Dedifferentiated amniotic fluid mesenchymal stem cell (primary cell): ENCODE results near the gene MIDN.

Source experiments
- DNase-seq: peaks from one replicate; pipeline ENCODE4 v3.0.0-alpha.2; 2016; ENCODE audit errors: extremely low spot score

MIDN gene

DNA sequence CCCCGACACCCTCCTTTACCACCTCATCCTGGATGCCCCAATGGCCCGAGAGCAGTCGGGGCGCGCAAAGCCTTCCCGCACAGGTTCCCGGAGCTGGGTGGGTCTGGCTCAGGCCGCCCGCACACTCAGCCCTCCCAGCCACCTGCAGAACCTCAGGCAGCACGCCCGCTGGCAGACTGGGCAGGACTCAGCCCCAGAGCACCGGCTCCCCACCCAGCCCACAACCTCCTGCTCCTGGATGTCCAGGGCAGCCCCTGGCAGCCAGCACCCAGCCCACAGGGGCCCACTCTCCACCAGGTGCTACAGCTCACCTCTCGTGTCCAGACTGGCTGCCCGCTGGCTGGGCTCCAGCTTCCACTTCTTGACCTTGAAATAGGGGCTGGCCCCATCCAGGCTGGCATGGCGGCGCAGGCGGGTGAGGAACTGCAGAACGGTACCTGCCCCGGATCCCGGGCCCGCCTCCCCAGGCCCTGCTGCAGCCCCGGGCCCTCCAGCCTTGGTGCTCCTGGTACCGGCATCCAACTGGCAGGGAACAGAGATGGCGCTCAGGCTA lies 15.2 kb upstream of the MIDN start:
- DNase-seq: no peak

DNA sequence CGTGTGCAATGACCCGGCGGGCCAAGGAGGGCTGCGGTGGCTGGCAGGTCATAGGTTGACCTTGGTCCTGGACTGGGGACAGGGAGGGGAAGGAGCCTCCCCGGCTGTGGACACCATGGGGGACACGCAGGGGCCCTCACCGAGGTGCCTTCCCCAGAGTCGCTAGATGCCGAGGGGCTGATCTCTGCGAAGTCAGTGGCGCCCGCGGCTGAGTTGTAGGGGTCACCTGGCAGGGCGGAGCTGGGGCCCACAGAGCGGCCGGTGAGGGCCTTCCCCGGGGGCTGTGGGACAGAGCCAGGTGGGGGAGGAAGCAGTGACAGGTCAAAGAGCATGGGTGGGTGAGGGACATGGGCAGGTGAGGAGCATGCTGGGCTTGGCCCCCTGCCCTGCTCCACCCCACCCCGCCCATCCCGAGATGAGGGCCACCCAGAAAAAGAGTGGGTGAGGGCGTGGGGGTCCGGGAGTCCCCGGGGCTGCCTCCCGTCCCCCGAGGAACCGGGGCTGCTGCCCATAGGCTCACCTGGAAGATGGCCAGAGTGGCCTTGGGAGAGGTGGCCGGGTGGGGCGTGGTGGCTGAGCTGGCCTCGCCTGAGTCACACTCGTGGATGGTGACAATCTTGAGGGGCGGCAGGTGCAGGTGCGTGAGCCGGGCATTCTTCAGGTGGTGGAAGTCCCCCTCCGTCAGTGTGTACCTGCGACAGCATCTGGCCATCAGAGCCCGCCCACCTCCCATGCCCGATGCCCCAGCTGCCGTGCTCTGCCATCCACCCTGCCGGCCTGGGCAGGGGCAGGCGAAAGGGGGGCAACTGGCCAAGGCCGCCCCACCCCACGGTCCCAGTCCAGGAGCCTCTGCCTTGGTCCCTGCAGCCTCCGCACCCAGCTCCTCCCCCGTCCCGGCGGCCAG lies 14.1 kb upstream of the MIDN start:
- no peak for DNase-seq

DNA sequence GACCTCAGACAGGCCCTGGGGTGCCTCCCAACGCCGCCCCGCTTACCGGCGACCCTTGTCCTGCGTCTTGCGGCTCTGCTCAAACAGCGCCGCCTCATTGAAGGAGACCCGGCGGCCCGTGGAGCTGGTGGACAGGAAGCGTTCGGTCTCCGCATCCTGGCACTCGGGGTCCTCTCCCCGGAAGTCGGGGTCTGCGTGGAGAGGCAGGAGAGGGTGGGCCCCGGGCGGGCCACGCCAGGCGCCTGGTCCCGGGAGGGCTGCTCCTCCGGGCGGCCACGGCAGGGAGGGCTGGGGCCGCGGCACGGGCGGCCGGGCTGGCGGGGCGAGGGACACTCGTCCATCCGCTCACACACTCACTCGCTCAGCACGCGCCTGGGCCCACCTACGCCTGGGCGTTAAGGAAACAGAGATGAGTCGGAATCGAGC lies 13.4 kb upstream of the MIDN start:
- no peak for DNase-seq

DNA sequence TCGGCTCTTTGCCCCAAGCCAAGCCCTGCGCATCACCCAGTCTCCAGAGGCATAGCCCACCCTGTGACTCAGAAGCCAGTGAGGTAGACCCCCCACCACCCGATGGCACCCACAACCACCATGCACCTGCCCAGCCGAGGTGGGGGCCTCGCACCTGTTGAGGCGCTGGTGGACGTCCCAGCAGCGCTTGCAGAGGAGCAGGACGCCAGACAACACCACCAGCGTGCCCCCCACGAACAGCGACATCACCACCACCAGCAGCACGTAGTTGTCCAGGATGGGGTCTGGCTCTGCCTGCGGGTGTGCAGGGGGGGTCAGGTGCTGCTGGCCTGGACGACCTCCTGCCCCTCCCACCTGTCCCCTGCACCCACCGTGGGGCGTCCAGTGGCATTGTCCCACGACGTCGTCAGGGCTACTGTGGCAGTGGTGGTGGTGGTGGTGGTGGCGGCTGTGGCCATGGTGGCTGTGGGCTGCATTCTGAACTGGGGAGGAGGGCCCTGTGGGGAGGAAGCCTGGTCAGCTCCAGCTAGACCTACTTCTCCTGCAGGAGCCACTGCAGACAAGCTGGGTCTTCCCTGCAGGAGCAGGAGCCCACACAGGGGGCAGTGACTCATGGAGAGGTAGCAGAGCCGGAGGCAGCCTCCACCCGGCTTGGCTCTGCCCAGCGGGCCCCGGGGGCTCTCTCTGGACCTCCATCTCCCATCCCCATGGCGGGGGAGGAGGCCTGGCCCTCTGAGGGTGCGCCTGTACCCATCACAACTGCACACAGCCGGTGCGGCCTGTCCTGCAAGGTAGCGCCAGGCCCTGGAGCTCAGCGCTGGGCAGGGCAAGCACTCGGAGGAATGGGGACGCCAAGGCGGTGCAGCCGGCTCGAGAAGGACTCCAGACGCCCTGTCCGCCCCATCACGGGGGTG lies 12.5 kb upstream of the MIDN start:
- DNase-seq: no peak

DNA sequence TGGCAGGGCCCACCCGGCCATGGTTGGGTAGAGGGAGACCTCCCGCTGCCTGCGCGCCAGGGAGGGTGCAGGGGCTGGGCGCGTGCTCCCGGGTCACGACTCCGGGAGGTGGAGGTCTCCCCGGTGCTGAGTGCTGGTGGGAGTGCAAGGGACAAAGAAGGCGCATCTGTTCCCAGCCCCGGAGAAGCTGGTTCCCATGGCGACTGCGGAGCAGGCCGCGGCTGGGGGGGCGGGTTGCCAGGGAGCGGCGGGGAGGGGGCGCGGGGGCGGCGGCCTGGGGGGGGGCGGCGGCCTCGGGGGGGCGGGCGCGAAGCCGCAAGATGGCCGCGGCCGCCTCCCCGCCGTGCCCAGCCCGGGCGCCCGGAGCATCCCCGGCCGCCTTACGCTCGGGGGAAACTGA lies 11.8 kb upstream of the MIDN start:
- no peak for DNase-seq

DNA sequence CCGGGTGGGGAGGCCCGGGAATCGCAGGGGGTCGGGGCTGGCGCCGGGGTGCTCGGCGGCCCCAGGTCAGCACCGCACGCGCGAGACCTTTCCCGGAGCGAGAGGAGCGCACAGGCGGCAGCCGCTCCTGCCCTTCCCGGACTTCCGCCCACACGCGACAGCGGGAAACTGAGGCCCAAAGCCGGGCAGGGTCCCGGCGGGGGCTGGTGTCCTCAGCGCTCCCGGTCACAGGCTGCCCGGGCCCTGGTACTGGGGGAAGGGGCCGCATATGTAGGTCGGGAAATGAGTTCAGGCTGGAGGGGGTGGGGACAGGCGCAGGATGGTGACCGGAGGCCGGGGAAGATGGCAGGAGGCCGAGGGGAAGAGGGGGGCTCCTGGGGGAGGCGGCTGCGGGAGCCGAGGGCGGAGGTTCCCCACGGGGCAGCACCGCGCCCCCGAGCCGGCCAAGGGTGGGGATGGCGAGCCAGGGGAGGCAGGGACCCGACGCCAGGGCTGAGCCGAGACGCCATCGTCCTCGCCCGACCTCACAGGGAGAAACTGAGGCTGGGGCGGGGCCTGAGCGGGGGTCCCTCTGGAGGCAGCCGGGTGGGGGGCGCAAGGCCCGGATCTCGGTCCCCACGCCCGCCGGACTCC lies 11.2 kb upstream of the MIDN start:
- DNase-seq: no peak

DNA sequence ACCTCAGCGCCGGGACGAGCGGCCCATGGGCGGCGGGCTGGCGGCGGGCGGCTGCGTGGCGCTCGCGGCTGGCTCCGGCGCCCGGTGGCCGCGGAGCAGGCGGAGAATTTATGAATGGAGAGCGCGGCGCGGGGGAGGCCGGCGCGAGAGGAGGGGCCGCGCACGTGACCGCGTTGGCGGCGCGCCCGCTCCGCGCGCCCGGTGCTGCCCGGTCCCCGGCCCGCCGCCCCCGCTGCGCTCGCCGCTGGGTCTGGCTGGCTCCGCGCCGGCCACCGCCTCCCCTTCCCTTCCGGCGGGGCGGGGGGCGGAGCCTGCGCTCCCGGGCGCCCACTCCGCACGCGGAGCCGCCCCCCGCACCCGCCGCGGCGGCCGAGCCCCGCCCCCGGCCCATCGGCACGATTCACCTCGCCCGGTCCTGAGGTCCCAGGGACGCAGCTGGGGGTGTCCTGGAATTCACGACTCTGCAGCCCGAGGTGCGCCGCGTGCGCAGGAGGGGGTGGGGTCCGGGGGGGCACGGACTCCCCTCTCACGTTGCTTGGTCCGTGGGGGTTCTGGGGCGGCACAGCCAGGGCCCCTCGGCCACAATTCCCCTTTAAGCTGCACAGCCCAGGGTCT lies 10.5 kb upstream of the MIDN start, which contains the start of gene CBARP:
Gene CBARP, minus strand, starts transcription at position 252 of the 615 bp plus-strand sequence. CDS start 1,905 bp downstream, outside the sequence.
- no peak for DNase-seq

DNA sequence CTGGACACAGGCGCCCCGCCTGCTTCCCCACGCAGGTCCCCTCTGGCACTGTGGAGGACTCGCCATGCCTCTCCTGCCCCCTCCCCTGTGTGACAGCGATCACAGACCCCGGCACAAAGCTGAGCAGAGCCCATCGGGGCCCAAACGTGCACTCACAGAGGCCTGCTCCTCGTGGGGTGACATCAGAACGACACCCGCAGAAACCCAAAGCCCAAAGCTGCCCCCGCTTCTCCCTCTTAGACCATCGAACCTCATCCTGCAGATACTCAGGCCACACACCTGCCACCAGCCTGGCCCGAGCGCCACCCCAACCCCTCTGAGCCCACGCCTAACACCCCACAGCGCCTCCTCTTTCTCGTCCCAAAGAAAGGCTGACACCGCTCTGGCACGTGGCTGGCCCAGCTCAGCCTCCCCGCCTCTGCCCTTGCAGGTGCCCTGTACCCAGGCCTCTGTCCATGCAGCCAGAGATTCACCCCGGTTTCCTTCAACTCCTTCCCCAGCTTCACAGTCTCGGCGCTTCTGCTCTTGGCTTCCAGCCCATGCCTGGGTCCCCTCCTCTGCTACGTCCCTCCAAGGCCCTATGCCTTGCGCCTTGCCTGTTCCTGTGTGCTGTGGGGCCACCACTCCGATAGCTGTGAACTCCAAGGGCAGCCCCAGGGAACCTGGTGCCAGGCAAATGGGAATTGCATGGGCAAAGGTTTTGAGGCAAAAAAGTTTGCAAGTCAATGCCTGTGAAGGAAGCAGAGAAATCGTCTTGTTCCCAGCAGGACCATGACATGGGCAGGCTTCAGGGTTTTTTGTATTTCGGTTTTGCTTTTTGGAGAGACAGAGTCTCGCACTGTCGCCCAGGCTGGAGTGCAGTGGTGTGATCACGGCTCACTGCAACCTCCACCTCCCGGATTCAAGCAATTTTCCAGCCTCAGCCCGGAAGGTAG lies 9.7 kb upstream of the MIDN start:
- no peak for DNase-seq

DNA sequence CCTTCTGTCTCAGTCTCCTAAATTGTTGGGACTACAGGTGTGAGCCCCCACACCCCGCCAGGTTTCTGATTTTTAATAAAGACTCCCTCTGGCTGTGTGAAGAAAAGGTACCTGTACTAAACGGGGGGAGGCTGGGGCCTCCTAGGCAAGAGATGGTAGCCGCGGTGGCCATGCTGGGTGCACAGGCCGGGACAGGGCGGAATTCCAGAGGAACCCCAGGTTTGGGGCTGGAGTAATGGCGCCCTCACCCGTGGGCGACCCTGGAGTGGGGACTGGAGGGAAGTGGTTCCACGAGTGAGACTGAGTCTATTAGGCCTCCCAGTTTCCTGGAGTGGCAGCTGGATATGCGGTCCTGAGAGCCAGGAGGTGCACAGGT lies 9.0 kb upstream of the MIDN start:
- no peak for DNase-seq

DNA sequence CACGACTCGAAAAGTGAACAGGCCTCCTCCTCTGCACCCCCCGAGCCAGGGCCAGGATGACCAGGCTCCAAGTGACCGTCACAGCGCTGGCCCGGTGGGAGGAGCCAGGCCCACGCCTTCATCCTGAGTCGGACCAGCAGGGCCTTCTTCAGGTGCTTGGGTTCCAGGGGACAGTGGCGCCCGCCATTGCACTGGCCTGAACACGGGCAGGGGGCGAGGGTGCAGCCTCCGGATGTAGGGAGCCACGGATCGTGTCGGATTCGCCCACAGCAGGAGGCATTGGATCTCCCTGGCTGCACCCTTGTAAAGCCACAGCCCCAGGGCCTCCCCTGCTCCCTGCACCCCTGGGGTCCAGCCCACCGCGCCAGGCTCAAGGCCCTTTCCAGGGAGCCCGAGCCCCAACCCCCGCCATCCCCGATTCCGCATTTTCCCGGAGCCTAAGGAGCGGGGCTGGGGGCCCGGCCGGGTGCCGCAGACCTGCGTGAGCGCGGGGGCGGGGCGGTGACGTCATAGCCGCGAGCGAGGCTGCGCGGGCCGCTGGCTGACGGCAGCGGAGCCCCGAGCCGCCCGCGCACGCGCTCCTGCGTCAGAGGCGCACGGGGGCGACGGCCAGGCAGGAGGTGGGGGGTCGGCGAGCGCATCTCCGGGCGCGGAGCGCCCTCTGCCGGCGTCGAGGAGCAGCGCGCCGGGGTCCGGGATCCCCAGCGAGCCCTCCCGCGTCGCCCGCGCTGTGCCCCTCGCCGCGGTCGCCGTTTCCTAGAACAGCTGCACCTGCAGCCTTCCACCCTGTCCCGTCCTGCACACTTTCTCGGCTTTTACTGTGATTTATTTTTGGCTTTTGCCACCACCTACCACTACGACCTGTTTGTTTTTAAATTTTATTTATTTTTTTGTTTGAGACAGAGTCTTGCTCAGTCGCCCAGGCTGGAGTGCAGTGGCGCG lies 8.3 kb upstream of the MIDN start:
- peak; percentile 83 for DNase-seq

DNA sequence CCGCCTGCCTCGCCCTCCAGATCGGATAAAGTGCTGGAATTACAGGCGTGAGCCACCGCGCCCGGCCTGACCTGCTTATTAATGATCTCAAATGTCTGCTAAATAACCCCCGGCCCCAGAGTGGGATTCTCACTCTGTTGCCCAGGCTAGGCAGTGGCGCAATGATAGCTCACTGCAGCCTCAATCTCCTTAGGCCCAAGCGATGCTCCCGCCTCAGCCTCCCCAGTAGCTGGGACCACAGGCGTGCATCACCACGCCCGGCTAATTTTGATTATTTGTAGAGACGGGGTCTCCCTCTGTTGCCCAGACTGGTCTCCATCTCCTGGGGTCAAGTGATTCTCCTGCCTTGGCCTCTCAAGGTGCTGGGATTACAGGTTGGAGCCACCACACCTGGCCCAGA lies 7.5 kb upstream of the MIDN start:
- no peak for DNase-seq

DNA sequence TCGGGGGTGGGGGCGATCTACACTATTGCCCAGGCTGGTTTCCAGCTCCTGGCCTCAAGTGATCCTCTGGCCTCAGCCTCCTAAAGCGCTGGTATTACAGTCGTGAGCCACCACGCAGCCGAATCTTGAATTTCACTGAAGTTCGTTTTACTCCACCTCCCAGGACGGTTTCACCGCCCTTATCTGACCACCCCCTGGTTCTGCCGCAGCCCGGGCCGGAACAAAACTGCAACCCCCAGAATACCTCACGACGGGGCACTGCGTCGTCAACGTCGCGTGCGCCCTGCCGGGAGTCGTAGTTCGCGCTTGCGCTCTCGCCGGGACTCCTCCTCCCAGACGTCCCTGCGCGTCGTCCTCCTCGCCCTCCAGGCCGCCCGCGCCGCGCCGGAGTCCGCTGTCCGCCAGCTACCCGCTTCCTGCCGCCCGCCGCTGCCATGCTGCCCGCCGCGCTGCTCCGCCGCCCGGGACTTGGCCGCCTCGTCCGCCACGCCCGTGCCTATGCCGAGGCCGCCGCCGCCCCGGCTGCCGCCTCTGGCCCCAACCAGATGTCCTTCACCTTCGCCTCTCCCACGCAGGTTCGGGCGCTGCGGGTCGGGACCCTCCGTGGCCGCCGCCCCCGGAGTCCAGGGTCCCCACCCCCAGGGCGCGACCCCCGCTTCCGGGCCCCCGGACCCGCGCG lies 6.8 kb upstream of the MIDN start, which contains the start of gene ATP5F1D:
Gene ATP5F1D, plus strand, starts transcription at position 335 of the 679 bp plus-strand sequence. Its CDS starts 100 bp downstream, at position 435.
- peak; percentile 85 for DNase-seq

DNA sequence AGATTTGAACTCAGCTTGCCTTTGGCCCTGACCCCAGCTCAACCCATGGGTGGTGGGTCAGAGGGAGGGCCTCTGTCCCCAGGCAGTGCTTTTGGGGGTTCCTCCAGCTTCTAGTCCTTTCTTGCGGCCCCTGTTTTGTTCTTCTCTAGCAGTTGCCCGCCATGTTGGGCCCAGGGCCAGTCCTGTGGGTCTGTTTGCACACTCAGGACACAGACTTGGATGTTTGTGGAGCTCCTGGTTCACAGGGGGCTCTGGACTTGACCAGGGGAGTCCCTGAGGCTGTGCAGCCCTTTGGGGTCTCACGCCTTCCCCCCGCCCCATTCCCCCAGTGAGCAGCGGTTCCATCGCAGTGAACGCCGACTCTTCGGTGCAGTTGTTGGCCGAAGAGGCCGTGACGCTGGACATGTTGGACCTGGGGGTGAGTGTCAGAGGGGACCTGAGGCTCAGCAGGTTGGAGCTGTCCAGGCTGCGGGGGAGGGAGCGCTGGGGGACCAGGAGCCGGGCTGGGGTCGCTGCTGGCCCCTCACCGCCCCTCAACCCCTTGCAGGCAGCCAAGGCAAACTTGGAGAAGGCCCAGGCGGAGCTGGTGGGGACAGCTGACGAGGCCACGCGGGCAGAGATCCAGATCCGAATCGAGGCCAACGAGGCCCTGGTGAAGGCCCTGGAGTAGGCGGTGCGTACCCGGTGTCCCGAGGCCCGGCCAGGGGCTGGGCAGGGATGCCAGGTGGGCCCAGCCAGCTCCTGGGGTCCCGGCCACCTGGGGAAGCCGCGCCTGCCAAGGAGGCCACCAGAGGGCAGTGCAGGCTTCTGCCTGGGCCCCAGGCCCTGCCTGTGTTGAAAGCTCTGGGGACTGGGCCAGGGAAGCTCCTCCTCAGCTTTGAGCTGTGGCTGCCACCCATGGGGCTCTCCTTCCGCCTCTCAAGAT lies 4.4 kb upstream of the MIDN start:
- DNase-seq: peak; percentile 59

DNA sequence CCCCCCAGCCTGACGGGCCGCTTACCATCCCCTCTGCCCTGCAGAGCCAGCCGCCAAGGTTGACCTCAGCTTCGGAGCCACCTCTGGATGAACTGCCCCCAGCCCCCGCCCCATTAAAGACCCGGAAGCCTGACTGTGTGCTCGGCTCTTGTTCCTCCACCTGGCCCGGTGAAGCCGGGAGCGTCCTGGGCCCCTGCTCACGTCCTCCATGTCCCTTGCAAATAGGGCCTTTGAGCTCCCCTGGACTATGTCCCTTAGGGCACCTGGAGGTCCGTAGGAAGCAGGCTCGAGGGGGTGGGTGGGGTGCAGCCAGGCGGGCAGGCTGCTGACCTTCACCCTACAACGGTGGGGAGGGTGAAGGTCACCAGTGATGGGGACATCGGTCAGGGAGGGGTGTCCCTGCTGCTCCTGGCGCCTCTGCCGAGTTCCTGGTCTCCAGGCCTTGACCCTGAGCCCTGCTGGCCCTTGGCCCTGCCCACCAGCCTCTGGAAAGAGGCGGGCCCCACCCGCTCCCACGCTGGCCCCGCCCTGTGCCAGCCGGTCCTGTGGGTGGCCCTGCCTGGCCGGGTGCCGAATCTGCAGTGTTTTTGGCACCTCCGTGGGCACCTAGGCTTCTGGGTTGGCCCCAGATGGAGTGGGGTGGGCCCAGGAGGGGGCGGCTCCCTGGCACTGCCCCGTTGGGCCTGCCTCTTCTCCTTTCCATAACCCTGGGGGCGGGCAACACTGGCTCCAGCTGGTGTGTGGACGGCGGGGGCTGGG lies 3.5 kb upstream of the MIDN start:
- no peak for DNase-seq

DNA sequence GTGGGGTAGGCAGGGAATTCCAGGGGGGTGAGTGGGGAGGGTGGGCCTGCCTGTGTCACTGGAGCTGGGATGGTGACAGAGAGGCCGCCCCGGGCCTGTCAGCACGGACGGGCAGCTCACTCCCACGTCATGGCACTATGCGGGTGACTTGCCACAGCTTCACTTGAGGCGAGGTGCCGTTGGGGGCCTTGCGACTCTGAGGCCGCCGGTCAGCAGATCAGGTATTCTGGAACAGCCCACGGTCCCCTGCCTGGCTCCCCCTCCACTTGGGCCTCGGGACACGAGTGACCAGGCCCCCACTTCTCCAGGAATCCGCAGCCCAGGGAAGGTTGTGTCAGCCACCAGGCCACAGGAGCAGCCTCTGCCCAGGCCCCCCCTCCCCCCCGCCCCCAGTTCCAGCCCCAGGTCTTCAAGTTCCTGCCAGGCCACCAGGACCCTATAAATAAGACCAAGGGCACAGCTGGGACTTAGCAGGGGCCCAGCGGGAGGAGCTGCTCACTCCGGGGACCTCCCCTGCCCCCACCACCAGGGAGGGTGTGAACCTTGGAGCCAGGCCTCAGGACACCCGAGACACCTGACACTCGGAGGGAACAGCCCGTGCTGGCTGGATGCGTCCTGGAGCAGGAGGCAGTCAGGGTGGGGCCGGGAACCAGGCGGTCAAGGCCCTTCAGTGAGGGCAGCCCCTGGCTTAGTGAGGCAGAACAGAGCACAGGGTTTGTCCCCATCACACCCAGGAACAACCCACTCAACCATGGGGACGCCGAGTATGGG lies 2.7 kb upstream of the MIDN start:
- DNase-seq: no peak
